Osteocyte (in vitro differentiated cells): ENCODE measurements around the gene DIPK2B. TPM values are rescaled to one million over a fixed set of nuclear protein-coding genes. Genes with fewer than 3 reads are reported as not detected.

ENCODE experiments used
- DNase-seq: peaks from one replicate; pipeline ENCODE4 v3.0.0; 2021; ENCODE audit warnings: mixed read lengths; ENCODE audit not compliant: unreplicated experiment; ENCODE audit errors: extremely low spot score
- H3K27ac Mint-ChIP-seq: one replicate; pipeline ENCODE4 v1.8.0; 2021; ENCODE audit warnings: mild to moderate bottlenecking, mixed read lengths; ENCODE audit not compliant: unreplicated experiment
- H3K27me3 Mint-ChIP-seq: one replicate; pipeline ENCODE4 v1.8.0; 2021; ENCODE audit warnings: mixed read lengths; ENCODE audit not compliant: unreplicated experiment
- H3K36me3 Mint-ChIP-seq: one replicate; pipeline ENCODE4 v1.8.0; 2021; ENCODE audit warnings: mixed read lengths; ENCODE audit not compliant: unreplicated experiment
- H3K4me1 Mint-ChIP-seq: one replicate; pipeline ENCODE4 v1.8.0; 2021; ENCODE audit warnings: mixed read lengths; ENCODE audit not compliant: unreplicated experiment
- H3K4me3 Mint-ChIP-seq: one replicate; pipeline ENCODE4 v1.8.0; 2021; ENCODE audit warnings: mild to moderate bottlenecking, moderate library complexity, mixed read lengths; ENCODE audit not compliant: unreplicated experiment
- H3K9me3 Mint-ChIP-seq: one replicate; pipeline ENCODE4 v1.8.0; 2021; ENCODE audit warnings: mixed read lengths; ENCODE audit not compliant: unreplicated experiment
- CTCF ChIP-seq: fragments of 200-600 bp; sonication (generic); IDR thresholded peaks from 2 replicates; pipeline ENCODE4 v1.5.0; 2021; ENCODE audit warnings: antibody characterized with exemption, mild to moderate bottlenecking, moderate library complexity
- total RNA-seq: library from RNA; stranded (reverse); gene quantifications from 2 replicates; pipeline ENCODE4 v1.2.1, GENCODE V29; 2021

DIPK2B gene
- total RNA-seq, 1 donor from 2014 or later: not detected

GRCh38 chrX:45154033-45154360 is 46.7 kb downstream of the DIPK2B start:
- DNase-seq: no peak
- Mint-ChIP-seq H3K27ac (no peak overlapping the region), H3K9me3 (no peaks in the 10 kb centered on the region), H3K4me3 (no peak overlapping the region), H3K4me1 (no peaks in the 10 kb centered on the region), H3K36me3 (no peaks in the 10 kb centered on the region), H3K27me3 (no peaks in the 10 kb centered on the region)
- no peak for TF ChIP-seq CTCF
